ENCODE data around the gene EEF2K. TPM values are rescaled to one million over a fixed set of nuclear protein-coding genes. Genes with fewer than 3 reads are reported as not detected.

EEF2K gene
- total RNA-seq, 2 donors from 2014 or later = 58.2 to 75.1 TPM

- no peaks in the 10 kb centered on the region for H3K27me3 ChIP-seq (replicated peaks; ENCODE audit: insufficient read depth)
- no peaks in the 10 kb centered on the region for H3K4me1 ChIP-seq (replicated peaks)
- 100% methylated on average over 1 of the region's 1 CpG for WGBS
- no peak for TF ChIP-seq POLR2A (IDR thresholded peaks at IDR 0.05)
- peaks cover 25 to 55% of the 10 kb centered on the region in 2 donors for H3K36me3 ChIP-seq
- H3K9me3 ChIP-seq = no peaks in the 10 kb centered on the region
- no peak overlapping the region for H3K4me3 ChIP-seq
- H3K27ac ChIP-seq = no peak overlapping the region
- no peak for DNase-seq (ENCODE audit: low spot score)
- intact Hi-C loops (cut with DNase I) = no loop called here
Observed at GRCh38 chr16:22255335-22255734, 49.3 kb downstream of the EEF2K start.

- no peak for DNase-seq (ENCODE audit: low spot score)
- intact Hi-C loops (cut with DNase I) = no loop called here
- H3K27ac ChIP-seq = no peak overlapping the region
- peaks cover 17 to 37% of the 10 kb centered on the region in 2 donors for H3K36me3 ChIP-seq
- H3K4me1 ChIP-seq (replicated peaks) = no peaks in the 10 kb centered on the region
- WGBS = 97% methylated on average over 13 of the region's 13 CpGs
- H3K9me3 ChIP-seq = no peaks in the 10 kb centered on the region
- TF ChIP-seq POLR2AphosphoS5 (IDR thresholded peaks at IDR 0.05) (no peak), POLR2A (IDR thresholded peaks at IDR 0.05) (no peak)
- TF ChIP-seq, protein P1, sequence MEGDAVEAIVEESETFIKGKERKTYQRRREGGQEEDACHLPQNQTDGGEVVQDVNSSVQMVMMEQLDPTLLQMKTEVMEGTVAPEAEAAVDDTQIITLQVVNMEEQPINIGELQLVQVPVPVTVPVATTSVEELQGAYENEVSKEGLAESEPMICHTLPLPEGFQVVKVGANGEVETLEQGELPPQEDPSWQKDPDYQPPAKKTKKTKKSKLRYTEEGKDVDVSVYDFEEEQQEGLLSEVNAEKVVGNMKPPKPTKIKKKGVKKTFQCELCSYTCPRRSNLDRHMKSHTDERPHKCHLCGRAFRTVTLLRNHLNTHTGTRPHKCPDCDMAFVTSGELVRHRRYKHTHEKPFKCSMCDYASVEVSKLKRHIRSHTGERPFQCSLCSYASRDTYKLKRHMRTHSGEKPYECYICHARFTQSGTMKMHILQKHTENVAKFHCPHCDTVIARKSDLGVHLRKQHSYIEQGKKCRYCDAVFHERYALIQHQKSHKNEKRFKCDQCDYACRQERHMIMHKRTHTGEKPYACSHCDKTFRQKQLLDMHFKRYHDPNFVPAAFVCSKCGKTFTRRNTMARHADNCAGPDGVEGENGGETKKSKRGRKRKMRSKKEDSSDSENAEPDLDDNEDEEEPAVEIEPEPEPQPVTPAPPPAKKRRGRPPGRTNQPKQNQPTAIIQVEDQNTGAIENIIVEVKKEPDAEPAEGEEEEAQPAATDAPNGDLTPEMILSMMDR (IDR thresholded peaks at IDR 0.05) = no peak
- H3K27me3 ChIP-seq (replicated peaks; ENCODE audit: insufficient read depth) = no peaks in the 10 kb centered on the region
- H3K4me3 ChIP-seq = no peak overlapping the region
Observed at GRCh38 chr16:22257440-22257839, 51.4 kb downstream of the EEF2K start.

DNA sequence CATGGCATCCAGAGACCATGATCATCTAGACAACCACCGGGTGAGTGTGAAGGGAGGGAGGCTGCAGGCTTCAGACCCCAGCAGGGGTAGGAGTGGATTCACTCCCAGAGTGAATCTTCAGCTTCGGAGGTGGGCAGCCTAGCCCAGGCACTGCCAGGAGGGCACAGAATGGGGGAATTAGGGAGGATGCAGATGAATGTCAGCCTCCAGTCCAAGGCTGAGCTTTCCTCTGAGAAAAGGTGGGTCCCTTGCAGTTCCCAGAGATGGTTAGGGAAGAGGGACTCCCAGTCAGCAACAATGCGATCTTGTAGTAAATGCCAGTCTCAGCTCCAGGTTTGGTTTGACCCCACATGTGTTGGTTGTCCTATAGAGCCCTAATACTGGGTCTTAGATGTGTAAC lies 54.4 kb downstream of the EEF2K start:
- no peaks in the 10 kb centered on the region for H3K4me1 ChIP-seq (replicated peaks)
- H3K36me3 ChIP-seq = peaks cover 30 to 36% of the 10 kb centered on the region in 2 donors
- DNase-seq (ENCODE audit: low spot score) = no peak
- no peak overlapping the region for H3K27ac ChIP-seq
- WGBS = 93% methylated on average over 3 of the region's 3 CpGs
- no peaks in the 10 kb centered on the region for H3K9me3 ChIP-seq
- no peak overlapping the region for H3K4me3 ChIP-seq
- intact Hi-C loops (cut with DNase I) = no loop called here
- no peaks in the 10 kb centered on the region for H3K27me3 ChIP-seq (replicated peaks; ENCODE audit: insufficient read depth)
- no peak for TF ChIP-seq POLR2A (IDR thresholded peaks at IDR 0.05)
- TF ChIP-seq, protein P1 (IDR thresholded peaks at IDR 0.05) = no peak
- no peak for TF ChIP-seq POLR2AphosphoS5 (IDR thresholded peaks at IDR 0.05)

DNA sequence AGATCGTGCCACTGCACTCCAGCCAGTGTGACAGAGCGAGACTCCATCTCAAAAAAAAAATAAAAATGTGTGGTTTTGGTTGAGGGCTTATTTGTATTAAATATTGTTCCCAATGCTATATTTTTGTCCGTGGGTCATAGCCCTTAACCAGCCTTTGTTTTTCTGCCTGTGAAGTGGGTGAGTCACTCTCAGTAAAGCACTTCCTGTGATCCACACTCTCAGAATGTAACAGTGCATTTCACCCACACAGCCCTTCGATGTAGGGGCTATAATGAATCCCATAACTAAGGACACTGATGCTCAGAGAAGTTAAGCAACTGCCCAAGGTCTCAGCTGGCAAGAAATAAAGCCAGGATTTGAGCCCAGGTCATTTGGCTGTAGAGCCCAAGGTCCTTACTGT lies 56.4 kb downstream of the EEF2K start:
- H3K9me3 ChIP-seq = no peaks in the 10 kb centered on the region
- peaks cover 18 to 34% of the 10 kb centered on the region in 2 donors for H3K36me3 ChIP-seq
- TF ChIP-seq, protein P1 (IDR thresholded peaks at IDR 0.05) = no peak
- TF ChIP-seq POLR2AphosphoS5 (IDR thresholded peaks at IDR 0.05) = no peak
- TF ChIP-seq POLR2A (IDR thresholded peaks at IDR 0.05) = no peak
- 89% methylated on average over 4 of the region's 4 CpGs for WGBS
- no peak overlapping the region for H3K27ac ChIP-seq
- no peak overlapping the region for H3K4me3 ChIP-seq
- H3K4me1 ChIP-seq (replicated peaks) = no peaks in the 10 kb centered on the region
- intact Hi-C loops (cut with DNase I) = no loop called here
- no peak for DNase-seq (ENCODE audit: low spot score)
- no peaks in the 10 kb centered on the region for H3K27me3 ChIP-seq (replicated peaks; ENCODE audit: insufficient read depth)

- DNase-seq (ENCODE audit: low spot score) = no peak
- 79% methylated on average over 7 of the region's 7 CpGs for WGBS
- intact Hi-C loops (cut with DNase I) = no loop called here
- Histone ChIP-seq H3K27ac (no peak overlapping the region), H3K4me3 (no peak overlapping the region), H3K36me3 (peaks cover 17 to 32% of the 10 kb centered on the region in 2 donors), H3K4me1 (replicated peaks) (no peaks in the 10 kb centered on the region), H3K9me3 (no peaks in the 10 kb centered on the region), H3K27me3 (replicated peaks; ENCODE audit: insufficient read depth) (no peaks in the 10 kb centered on the region)
- no peak for TF ChIP-seq POLR2AphosphoS5 (IDR thresholded peaks at IDR 0.05)
- TF ChIP-seq POLR2A (IDR thresholded peaks at IDR 0.05) = no peak
- TF ChIP-seq, protein P1 (IDR thresholded peaks at IDR 0.05) = no peak
Observed at GRCh38 chr16:22264786-22265185, 58.7 kb downstream of the EEF2K start.

All from prostate gland (tissue), 2 donors.